Mucosa of descending colon (tissue), 3 donors: ENCODE data around the gene INPP5A. TPM values are rescaled to one million over a fixed set of nuclear protein-coding genes. Genes with fewer than 3 reads are reported as not detected.

ENCODE experiments used
- ATAC-seq: fragments of 200-7000 bp; cut with Tn5 transposase; one replicate; pipeline ENCODE4 v1.9.1; 2020; ENCODE audit warnings: mild to moderate bottlenecking, moderate library complexity
- DNase-seq, 3 donors: peaks; one replicate each; pipeline ENCODE4 v3.0.0-alpha.2; 2020
- H3K36me3 ChIP-seq: fragments of 200-600 bp; one replicate; pipeline ENCODE4 v1.8.0; 2021; ENCODE audit warnings: low read depth, mild to moderate bottlenecking
- H3K4me1 ChIP-seq: fragments of 200-600 bp; one replicate; pipeline ENCODE4 v1.8.0; 2021; ENCODE audit warnings: low read depth, mild to moderate bottlenecking
- H3K4me3 ChIP-seq: fragments of 200-600 bp; one replicate; pipeline ENCODE4 v1.8.0; 2021; ENCODE audit warnings: mild to moderate bottlenecking
- H3K9me3 ChIP-seq: fragments of 200-600 bp; one replicate; pipeline ENCODE4 v1.8.0; 2021; ENCODE audit warnings: mild to moderate bottlenecking
- intact Hi-C, 2 donors: fragments of 100-400 bp; cut with DNase I in 1 of 2; cut with micrococcal nuclease in 1 of 2; formaldehyde crosslinking; loops; one replicate each; pipeline versions ENCODE4 v1.11.0 to v1.11.1; 2022; cut with DNase I, micrococcal nuclease
- total RNA-seq, 3 donors: library from RNA; stranded (reverse); fragmentation: NEBNext Ultra II Directional in 2 of 3; extraction: Animal tissue kit (Norgen Biotek cat#: 25700) in 2 of 3; gene quantifications; one replicate each; pipeline versions ENCODE4 v1.2.1 to v1.2.4, GENCODE V29; 2021 to 2023
- TF ChIP-seq, protein P1 (sequence below): fragments of 200-600 bp; IDR thresholded peaks from one replicate; pipeline ENCODE4 v1.8.0; 2022; ENCODE audit warnings: antibody characterized with exemption, mild to moderate bottlenecking
- donor health status: DM: no; HTN: no; CAD: no; lungs with moderate emphysema.
- donor health status: DM: no; HTN: no; CAD: no.
- donor health status: DM: no; HTN: yes; CAD: no.

INPP5A gene
- total RNA-seq, 3 donors from 2014 or later: 31.7 to 92.8 (median 32.0) TPM

DNA sequence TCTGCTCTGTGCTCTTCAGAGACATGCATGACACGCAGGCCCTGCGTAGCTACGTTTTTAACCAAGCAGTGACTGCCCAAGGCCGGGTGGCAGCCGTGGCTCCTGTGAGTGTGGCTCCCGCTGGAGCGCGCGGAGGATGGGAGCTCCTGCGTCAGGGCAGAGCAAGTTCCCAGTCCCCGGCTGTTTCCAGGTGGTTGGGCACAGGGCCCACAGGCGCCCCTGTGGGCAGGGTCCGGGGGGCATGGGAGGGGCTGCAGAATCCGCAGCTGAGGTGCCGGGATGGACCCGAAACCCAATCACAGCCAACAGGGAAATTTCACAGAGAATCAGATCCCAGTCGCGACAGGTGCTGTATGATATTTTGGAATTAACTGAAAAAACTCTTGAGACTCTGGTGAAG is 238.6 kb downstream of the INPP5A start:
- no peak overlapping the region for H3K4me3 ChIP-seq
- intact Hi-C loops: no loop called here
- no peaks in the 10 kb centered on the region for H3K9me3 ChIP-seq
- TF ChIP-seq, protein P1, sequence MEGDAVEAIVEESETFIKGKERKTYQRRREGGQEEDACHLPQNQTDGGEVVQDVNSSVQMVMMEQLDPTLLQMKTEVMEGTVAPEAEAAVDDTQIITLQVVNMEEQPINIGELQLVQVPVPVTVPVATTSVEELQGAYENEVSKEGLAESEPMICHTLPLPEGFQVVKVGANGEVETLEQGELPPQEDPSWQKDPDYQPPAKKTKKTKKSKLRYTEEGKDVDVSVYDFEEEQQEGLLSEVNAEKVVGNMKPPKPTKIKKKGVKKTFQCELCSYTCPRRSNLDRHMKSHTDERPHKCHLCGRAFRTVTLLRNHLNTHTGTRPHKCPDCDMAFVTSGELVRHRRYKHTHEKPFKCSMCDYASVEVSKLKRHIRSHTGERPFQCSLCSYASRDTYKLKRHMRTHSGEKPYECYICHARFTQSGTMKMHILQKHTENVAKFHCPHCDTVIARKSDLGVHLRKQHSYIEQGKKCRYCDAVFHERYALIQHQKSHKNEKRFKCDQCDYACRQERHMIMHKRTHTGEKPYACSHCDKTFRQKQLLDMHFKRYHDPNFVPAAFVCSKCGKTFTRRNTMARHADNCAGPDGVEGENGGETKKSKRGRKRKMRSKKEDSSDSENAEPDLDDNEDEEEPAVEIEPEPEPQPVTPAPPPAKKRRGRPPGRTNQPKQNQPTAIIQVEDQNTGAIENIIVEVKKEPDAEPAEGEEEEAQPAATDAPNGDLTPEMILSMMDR: no peak
- ATAC-seq: no peak
- H3K4me1 ChIP-seq: peaks cover 6% of the 10 kb centered on the region
- no peaks in the 10 kb centered on the region for H3K36me3 ChIP-seq
- DNase-seq: no peak

DNA sequence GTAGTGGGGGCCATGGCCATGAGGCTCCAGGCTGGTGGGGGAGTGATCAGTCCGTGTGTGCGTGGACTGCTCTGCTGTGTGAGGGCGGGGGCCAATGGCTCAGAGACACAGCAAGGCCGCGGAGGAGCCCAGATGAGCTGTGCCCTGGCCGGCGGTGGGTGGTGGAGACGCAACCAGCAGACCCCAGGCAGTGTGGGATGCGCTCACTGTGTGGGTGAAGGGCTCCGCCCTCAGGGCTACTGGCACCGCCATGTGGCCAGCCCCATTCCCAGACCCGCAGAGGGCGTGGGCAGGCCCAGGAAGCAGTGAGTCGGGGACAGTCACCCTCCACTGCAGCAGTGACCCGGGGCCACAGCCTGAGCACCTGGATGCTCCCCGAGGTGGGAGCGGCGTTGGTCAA is 239.2 kb downstream of the INPP5A start:
- intact Hi-C loops: no loop called here
- Histone ChIP-seq H3K4me1 (peaks cover 6% of the 10 kb centered on the region), H3K4me3 (no peak overlapping the region), H3K36me3 (no peaks in the 10 kb centered on the region), H3K9me3 (no peaks in the 10 kb centered on the region)
- DNase-seq (no peak), ATAC-seq (no peak)
- TF ChIP-seq, protein P1: no peak

DNA sequence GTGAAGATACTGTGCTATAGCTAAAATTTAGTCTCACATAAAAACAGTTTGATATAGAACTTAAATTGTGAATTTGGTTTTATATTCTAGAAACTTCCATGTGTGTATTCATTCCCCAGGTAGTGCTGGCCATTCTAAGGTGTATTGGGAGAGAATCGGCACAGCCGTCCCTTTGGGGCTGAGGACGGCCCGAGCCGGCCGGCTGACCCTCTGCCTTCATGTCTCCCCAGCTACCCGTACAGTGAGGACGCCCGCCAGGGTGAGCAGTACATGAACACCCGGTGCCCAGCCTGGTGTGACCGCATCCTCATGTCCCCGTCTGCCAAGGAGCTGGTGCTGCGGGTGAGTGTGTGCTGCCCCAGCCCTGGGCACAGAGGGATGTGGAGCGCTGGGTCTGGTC is 239.9 kb downstream of the INPP5A start:
- TF ChIP-seq, protein P1: no peak
- intact Hi-C loops: no loop called here
- no peaks in the 10 kb centered on the region for H3K36me3 ChIP-seq
- H3K9me3 ChIP-seq: no peaks in the 10 kb centered on the region
- DNase-seq (no peak), ATAC-seq (no peak)
- peaks cover 6% of the 10 kb centered on the region for H3K4me1 ChIP-seq
- no peak overlapping the region for H3K4me3 ChIP-seq

DNA sequence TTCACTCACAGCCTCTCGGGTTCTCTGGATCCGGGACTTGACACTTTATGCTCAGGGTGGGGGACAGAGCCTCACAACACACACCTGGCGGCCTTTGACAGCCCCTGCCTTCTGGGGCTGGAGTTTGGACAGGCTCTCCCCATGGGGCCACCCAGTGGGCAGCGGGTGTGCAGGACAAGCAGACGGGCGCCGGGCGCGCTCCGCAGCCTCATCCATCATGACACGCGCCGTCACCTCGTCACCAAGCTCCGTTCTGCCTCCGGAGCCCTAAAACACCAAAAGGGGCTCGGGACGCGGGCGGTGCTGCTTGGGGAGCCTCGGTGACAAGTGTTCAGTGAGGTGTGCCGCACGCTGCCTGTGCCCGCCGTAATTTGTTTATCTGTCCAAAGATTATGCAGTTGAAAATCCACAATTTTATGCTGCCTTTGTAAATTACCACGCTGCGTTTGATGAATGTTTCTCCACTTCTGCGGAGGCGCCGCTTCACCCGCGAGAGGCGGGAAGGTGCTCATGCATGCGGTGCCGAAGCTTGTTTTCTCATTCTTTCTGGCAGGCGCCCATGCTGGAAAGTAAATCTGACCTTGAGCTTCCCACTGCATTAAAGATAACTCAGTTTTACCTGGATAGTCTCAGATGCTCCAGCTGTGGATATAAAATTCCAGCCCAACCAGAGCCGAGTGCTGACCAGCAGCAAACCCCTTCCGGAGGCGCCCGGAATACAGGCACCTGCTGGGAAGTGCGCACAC is 242.1 kb downstream of the INPP5A start:
- DNase-seq (no peak), ATAC-seq (no peak)
- intact Hi-C loops: no loop called here
- TF ChIP-seq, protein P1: no peak
- H3K4me1 ChIP-seq: peaks cover 2% of the 10 kb centered on the region
- no peak overlapping the region for H3K4me3 ChIP-seq
- H3K9me3 ChIP-seq: no peaks in the 10 kb centered on the region
- H3K36me3 ChIP-seq: no peaks in the 10 kb centered on the region

DNA sequence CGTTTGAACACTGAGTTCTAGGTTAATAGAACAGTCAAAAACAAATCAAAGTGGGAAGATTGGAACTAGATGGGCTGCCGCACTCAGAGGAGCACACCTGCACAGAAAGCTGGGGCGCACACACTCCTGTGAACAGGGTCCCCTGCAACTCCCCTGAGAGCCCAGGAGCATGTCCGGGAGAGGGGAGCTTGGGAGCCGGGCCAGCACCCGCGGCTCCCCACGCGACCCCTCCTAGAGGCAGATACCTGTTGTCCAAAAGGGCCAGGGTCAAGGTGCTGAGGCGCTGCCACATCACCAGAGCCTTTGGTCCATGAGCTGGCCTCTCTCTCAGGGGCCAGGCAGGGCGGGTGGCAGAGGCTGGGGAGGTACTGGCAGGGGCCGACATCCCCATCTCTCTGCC is 242.8 kb downstream of the INPP5A start:
- no peaks in the 10 kb centered on the region for H3K36me3 ChIP-seq
- no peak overlapping the region for H3K4me3 ChIP-seq
- H3K4me1 ChIP-seq: peaks cover 1% of the 10 kb centered on the region
- DNase-seq (no peak), ATAC-seq (no peak)
- no peaks in the 10 kb centered on the region for H3K9me3 ChIP-seq
- TF ChIP-seq, protein P1: no peak
- intact Hi-C loops: no loop called here
